BE2C (cell line): ENCODE data around the gene LIN37. TPM values are rescaled to one million over a fixed set of nuclear protein-coding genes. Genes with fewer than 3 reads are reported as not detected.

ENCODE experiments used
- DNase-seq: peaks from one replicate; pipeline ENCODE4 v3.0.0-alpha.2; 2020
- H3K27me3 ChIP-seq: fragments of 250-450 bp; sonication (Bioruptor Pico); 2 replicates; pipeline ENCODE4 v1.5.1; 2020; ENCODE audit warnings: mild to moderate bottlenecking
- H3K36me3 ChIP-seq: fragments of 250-450 bp; sonication (Bioruptor Pico); 2 replicates; pipeline ENCODE4 v1.5.1; 2020; ENCODE audit warnings: mild to moderate bottlenecking
- H3K4me1 ChIP-seq: fragments of 250-450 bp; sonication (Bioruptor Pico); 2 replicates; pipeline ENCODE4 v1.5.1; 2020
- H3K4me3 ChIP-seq: 2 replicates; pipeline ENCODE4 v1.5.1; 2011; ENCODE audit warnings: low read depth, low read length
- H3K9me3 ChIP-seq: fragments of 250-450 bp; sonication (Bioruptor Pico); 2 replicates; pipeline ENCODE4 v1.5.1; 2020
- CTCF ChIP-seq: IDR thresholded peaks from 2 replicates; pipeline ENCODE4 v1.5.1; 2012; ENCODE audit warnings: mild to moderate bottlenecking, low read depth, low read length
- polyA plus RNA-seq: library from polyadenylated mRNA; unstranded; fragments of >200 nt; gene quantifications from one replicate; pipeline ENCODE4 v1.2.1, GENCODE V29; 2012; ENCODE audit warnings: low read depth, missing spikeins; ENCODE audit not compliant: insufficient read length, insufficient read depth

Gene LIN37
- polyA plus RNA-seq, result 29.0 TPM

DNA sequence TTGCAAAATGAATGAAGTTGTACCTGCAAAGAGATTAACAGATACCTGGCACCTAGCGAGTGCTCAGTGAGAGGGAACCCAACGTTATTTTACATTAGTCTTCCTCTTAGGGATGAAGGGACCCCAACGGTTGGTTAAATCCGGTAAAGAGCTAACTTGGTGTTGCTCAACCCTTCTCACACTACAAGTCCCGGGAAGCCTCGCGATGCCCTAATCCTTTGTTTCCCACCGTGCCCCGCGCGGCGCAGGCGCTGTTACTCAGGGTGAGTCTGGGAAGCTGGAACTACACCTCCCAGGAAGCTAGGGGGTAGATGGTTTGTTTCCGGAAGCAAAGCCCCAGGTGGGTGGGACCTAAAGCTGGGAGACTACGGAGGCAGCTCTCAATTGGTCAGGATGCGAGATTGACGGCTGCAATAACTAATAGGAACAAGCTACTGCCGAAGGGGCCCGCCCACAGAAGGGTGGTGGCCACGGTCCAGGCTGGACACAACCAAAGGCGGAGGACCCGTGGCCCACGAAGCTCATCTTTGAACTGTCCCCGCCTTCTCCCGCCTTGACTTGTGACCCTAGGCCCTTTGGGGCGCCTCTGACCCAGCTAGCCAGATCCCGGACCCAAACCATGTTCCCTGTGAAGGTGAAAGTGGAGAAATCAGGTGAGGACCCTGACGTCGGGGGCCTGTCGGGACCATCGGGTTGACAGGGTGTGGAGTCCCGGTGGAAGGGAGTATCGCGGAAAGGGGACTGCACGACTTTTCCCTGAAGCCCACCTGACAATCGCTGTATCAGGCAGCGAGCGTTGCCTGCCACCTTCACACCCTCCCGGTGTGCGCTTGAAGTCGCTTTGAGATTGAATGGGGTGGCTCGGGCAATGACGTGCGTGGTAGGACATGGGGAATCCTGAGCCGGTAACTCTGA is at the start of gene LIN37:
LIN37 (plus strand) TSS at position 471 of the 915 bp plus-strand sequence; CDS start at position 620, 149 bp downstream.
- peaks cover 2% of the 10 kb centered on the region; the same call in 1 of the 2 replicates for H3K36me3 ChIP-seq
- H3K27me3 ChIP-seq, result no peaks in the 10 kb centered on the region
- H3K4me3 ChIP-seq, result peak within 1 kb of the TSS; percentile 93
- TF ChIP-seq CTCF, result no peak
- H3K9me3 ChIP-seq, result no peaks in the 10 kb centered on the region
- peaks cover 6% of the 10 kb centered on the region; the same call in 1 of the 2 replicates for H3K4me1 ChIP-seq
- DNase-seq, result peak; percentile 99

- no peak for TF ChIP-seq CTCF
- DNase-seq, result peak; percentile 97
- H3K4me1 ChIP-seq, result no peaks in the 10 kb centered on the region
- peak overlapping the region; percentile 72 for H3K4me3 ChIP-seq
- no peaks in the 10 kb centered on the region for H3K36me3 ChIP-seq
- H3K9me3 ChIP-seq, result no peaks in the 10 kb centered on the region
- no peaks in the 10 kb centered on the region; the same call in 1 of the 2 replicates for H3K27me3 ChIP-seq
Measured at GRCh38 chr19:35702223-35703012, 46.0 kb upstream of the LIN37 start.

GRCh38 chr19:35703343-35703742 is 45.0 kb upstream of the LIN37 start:
- H3K36me3 ChIP-seq, result no peaks in the 10 kb centered on the region
- no peaks in the 10 kb centered on the region for H3K4me1 ChIP-seq
- no peak for TF ChIP-seq CTCF
- H3K9me3 ChIP-seq, result no peaks in the 10 kb centered on the region
- peaks cover 7% of the 10 kb centered on the region; the same call in 1 of the 2 replicates for H3K27me3 ChIP-seq
- DNase-seq, result no peak
- no peak overlapping the region; the same call in 1 of the 2 replicates for H3K4me3 ChIP-seq

- no peaks in the 10 kb centered on the region for H3K36me3 ChIP-seq
- no peaks in the 10 kb centered on the region for H3K4me1 ChIP-seq
- H3K9me3 ChIP-seq, result no peaks in the 10 kb centered on the region
- TF ChIP-seq CTCF, result no peak
- peaks cover 8% of the 10 kb centered on the region for H3K27me3 ChIP-seq
- no peak for DNase-seq
- no peak within 1 kb of the TSS for H3K4me3 ChIP-seq
Measured at GRCh38 chr19:35704218-35704617, 44.2 kb upstream of the LIN37 start, which contains the start of gene ZBTB32. TSS of gene ZBTB32 (plus strand) at chr19:35704558. CDS start at chr19:35714627, 10,069 bp downstream.

GRCh38 chr19:35708391-35708790 is 40.0 kb upstream of the LIN37 start:
- Histone ChIP-seq H3K4me1 (no peaks in the 10 kb centered on the region), H3K4me3 (no peak overlapping the region), H3K9me3 (no peaks in the 10 kb centered on the region), H3K27me3 (peaks cover 26% of the 10 kb centered on the region), H3K36me3 (no peaks in the 10 kb centered on the region)
- no peak for DNase-seq
- TF ChIP-seq CTCF, result no peak
